Measurements from ENCODE around the gene CD34. TPM values are rescaled to one million over a fixed set of nuclear protein-coding genes. Genes with fewer than 3 reads are reported as not detected.

The CD34 gene
- total RNA-seq, 1 experiment from 2014 or later: not detected

DNA sequence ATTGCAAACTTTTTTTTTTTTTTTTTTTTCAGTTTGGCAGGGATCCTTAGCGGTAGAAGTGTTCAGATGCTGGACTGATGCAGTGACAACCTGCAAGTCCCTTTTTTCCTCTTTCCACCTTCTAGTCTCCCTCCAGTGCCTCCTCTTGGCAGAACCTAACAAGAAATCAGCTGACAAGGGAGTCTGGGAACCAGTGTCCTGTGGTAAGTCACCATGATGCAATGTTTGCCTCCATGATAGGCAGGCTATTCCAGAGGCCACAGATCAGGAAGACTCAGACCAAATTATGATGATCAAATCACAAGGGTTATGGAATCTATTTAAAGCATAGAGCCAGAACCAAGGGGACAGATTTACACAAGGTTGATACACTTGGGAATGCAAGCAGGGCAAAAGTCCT lies 3.0 kb upstream of the CD34 start:
- intact Hi-C loops (cut with micrococcal nuclease; ENCODE audit: unreplicated experiment): no loop called here
- no peak for TF ChIP-seq EZH2 (IDR thresholded peaks at IDR 0.05; ENCODE audit: borderline replicate concordance, low read depth, low read length, poor library complexity, severe bottlenecking)
- TF ChIP-seq, protein P1, sequence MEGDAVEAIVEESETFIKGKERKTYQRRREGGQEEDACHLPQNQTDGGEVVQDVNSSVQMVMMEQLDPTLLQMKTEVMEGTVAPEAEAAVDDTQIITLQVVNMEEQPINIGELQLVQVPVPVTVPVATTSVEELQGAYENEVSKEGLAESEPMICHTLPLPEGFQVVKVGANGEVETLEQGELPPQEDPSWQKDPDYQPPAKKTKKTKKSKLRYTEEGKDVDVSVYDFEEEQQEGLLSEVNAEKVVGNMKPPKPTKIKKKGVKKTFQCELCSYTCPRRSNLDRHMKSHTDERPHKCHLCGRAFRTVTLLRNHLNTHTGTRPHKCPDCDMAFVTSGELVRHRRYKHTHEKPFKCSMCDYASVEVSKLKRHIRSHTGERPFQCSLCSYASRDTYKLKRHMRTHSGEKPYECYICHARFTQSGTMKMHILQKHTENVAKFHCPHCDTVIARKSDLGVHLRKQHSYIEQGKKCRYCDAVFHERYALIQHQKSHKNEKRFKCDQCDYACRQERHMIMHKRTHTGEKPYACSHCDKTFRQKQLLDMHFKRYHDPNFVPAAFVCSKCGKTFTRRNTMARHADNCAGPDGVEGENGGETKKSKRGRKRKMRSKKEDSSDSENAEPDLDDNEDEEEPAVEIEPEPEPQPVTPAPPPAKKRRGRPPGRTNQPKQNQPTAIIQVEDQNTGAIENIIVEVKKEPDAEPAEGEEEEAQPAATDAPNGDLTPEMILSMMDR (conservative IDR thresholded peaks at IDR 0.05; ENCODE audit: low read depth, low read length): no peak
- CTCF ChIA-PET: no interaction called here
- Histone ChIP-seq H3K27ac (ENCODE audit: low read depth, low read length, poor library complexity, severe bottlenecking) (no peak overlapping the region), H3K27me3 (replicated peaks; ENCODE audit: insufficient read depth, low read depth, low read length, poor library complexity) (peaks cover 69% of the 10 kb centered on the region), H3K36me3 (ENCODE audit: insufficient read depth, low read length, poor library complexity, severe bottlenecking) (no peaks in the 10 kb centered on the region), H3K4me3 (ENCODE audit: low read depth, low read length, poor library complexity, severe bottlenecking) (no peak overlapping the region), H3K4me1 (ENCODE audit: insufficient read depth, low read length, poor library complexity, severe bottlenecking) (no peaks in the 10 kb centered on the region), H3K9me3 (ENCODE audit: low read depth, low read length, poor library complexity, severe bottlenecking) (no peaks in the 10 kb centered on the region)
- DNase-seq (ENCODE audit: low spot score): no peak
- POLR2A ChIA-PET (ENCODE audit: low non-redundant PET): interaction anchor here (0.6 kb wide), 1 partner anchor 214 kb away, joined by 4 read pairs; no protein-coding TSS in a partner anchor
- no TSS peak for BruUV-seq (replicated peaks)

DNA sequence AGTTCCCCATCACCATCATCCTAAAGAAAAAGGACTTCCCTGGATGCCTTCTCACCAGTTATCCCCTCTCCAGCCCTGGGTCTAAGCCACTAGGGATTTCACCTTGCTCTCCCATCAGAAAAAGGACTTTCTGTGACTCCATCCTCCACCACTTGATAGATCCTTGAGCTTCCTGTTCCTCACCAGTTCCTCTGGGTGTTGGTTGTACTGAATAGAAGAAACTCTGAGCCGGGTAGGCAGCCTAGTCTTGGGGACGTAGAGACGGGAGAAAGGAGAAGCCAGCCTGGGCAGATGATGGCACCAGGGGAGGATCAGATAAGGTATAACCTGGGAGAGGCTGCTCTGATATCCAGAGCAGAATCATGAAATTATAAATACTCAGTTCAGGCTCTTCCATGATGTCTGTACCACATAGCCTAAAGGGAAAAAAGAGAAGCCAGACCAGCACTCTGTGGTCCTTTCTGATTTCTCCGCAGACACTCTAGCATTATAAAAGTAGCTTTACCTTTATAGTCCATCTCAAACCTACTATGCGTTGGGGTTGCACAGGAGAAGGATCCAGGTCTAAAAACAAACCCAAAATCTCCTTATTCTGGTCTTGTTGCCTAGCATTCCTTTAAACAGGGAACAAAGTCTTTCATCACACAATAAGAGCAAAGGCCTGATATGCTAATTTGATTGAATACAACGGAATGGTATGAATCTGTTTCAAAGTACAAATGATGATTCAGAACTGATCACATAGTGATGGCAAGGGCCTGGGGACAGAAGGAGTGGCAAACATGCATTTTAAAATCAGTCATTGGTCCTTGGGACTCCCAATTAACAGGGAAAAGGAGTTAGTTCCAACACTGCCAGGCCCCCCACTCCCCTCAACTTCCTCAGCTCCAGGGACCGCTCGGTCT lies 1.2 kb upstream of the CD34 start:
- intact Hi-C loops (cut with micrococcal nuclease; ENCODE audit: unreplicated experiment): no loop called here
- H3K4me3 ChIP-seq (ENCODE audit: low read depth, low read length, poor library complexity, severe bottlenecking): no peak overlapping the region
- H3K4me1 ChIP-seq (ENCODE audit: insufficient read depth, low read length, poor library complexity, severe bottlenecking): no peaks in the 10 kb centered on the region
- no peak for DNase-seq (ENCODE audit: low spot score)
- CTCF ChIA-PET: no interaction called here
- POLR2A ChIA-PET (ENCODE audit: low non-redundant PET): no interaction called here
- no peaks in the 10 kb centered on the region for H3K9me3 ChIP-seq (ENCODE audit: low read depth, low read length, poor library complexity, severe bottlenecking)
- TF ChIP-seq, protein P1 (conservative IDR thresholded peaks at IDR 0.05; ENCODE audit: low read depth, low read length): no peak
- no peak for TF ChIP-seq EZH2 (IDR thresholded peaks at IDR 0.05; ENCODE audit: borderline replicate concordance, low read depth, low read length, poor library complexity, severe bottlenecking)
- no TSS peak for BruUV-seq (replicated peaks)
- H3K27me3 ChIP-seq (replicated peaks; ENCODE audit: insufficient read depth, low read depth, low read length, poor library complexity): peaks cover 64% of the 10 kb centered on the region
- no peak overlapping the region for H3K27ac ChIP-seq (ENCODE audit: low read depth, low read length, poor library complexity, severe bottlenecking)
- H3K36me3 ChIP-seq (ENCODE audit: insufficient read depth, low read length, poor library complexity, severe bottlenecking): no peaks in the 10 kb centered on the region

DNA sequence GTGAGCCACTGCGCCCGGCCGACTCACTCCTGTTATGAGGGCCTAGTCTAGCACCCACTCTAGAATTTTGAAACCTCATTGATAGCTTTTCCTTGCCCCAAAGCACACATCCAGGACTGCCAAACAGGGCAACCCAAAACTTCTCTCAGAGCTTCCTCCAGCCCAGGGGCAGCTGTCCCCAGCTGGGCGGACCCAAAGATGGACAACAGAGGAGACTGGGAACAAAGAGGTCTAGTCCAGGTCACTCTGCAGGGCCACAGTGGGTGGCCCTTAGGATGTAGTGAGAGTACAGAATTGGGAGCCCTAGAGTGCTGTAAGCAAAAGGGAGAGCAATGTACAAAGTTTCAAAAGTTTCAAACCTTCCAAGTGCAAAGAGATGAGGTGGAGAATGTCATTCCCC lies 1.2 kb downstream of the CD34 start:
- no TSS peak for BruUV-seq (replicated peaks)
- POLR2A ChIA-PET (ENCODE audit: low non-redundant PET): no interaction called here
- no peak overlapping the region for H3K27ac ChIP-seq (ENCODE audit: low read depth, low read length, poor library complexity, severe bottlenecking)

More for the DNA sequence above, 1.2 kb downstream of the CD34 start:
- H3K36me3 ChIP-seq (ENCODE audit: insufficient read depth, low read length, poor library complexity, severe bottlenecking): no peaks in the 10 kb centered on the region
- H3K4me1 ChIP-seq (ENCODE audit: insufficient read depth, low read length, poor library complexity, severe bottlenecking): no peaks in the 10 kb centered on the region
- TF ChIP-seq, protein P1 (conservative IDR thresholded peaks at IDR 0.05; ENCODE audit: low read depth, low read length): no peak
- TF ChIP-seq EZH2 (IDR thresholded peaks at IDR 0.05; ENCODE audit: borderline replicate concordance, low read depth, low read length, poor library complexity, severe bottlenecking): no peak
- DNase-seq (ENCODE audit: low spot score): no peak
- no peak overlapping the region for H3K4me3 ChIP-seq (ENCODE audit: low read depth, low read length, poor library complexity, severe bottlenecking)
- CTCF ChIA-PET: no interaction called here
- H3K27me3 ChIP-seq (replicated peaks; ENCODE audit: insufficient read depth, low read depth, low read length, poor library complexity): peaks cover 52% of the 10 kb centered on the region
- intact Hi-C loops (cut with micrococcal nuclease; ENCODE audit: unreplicated experiment): no loop called here
- H3K9me3 ChIP-seq (ENCODE audit: low read depth, low read length, poor library complexity, severe bottlenecking): no peaks in the 10 kb centered on the region

Measured in A673 (cell line).